ENCODE results near the gene ITIH5.

ITIH5 gene

DNA sequence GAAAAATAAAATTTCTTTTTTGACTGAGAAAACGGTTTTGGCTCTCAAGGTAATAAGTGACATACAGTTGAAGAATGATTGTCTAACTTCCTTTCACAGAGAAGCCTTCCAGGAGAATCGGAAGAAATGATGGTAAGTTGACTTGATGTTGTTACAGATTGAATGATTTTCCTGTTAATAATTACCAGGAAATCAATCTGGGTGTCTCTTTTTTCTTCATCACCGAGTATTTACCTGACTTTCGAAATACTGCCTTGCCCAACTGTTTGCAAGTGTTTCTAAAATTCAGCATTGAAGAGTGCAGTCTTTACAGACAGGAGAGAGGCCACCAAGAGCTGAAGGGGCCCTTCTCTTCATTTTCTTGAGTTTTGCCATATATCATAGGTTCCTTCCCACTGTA lies 40.3 kb upstream of the ITIH5 start:
- no peak overlapping the region for H3K4me3 ChIP-seq (ENCODE audit: low read depth, low read length)
- no peak for DNase-seq (ENCODE audit: low read depth)
- TF ChIP-seq, protein P1, sequence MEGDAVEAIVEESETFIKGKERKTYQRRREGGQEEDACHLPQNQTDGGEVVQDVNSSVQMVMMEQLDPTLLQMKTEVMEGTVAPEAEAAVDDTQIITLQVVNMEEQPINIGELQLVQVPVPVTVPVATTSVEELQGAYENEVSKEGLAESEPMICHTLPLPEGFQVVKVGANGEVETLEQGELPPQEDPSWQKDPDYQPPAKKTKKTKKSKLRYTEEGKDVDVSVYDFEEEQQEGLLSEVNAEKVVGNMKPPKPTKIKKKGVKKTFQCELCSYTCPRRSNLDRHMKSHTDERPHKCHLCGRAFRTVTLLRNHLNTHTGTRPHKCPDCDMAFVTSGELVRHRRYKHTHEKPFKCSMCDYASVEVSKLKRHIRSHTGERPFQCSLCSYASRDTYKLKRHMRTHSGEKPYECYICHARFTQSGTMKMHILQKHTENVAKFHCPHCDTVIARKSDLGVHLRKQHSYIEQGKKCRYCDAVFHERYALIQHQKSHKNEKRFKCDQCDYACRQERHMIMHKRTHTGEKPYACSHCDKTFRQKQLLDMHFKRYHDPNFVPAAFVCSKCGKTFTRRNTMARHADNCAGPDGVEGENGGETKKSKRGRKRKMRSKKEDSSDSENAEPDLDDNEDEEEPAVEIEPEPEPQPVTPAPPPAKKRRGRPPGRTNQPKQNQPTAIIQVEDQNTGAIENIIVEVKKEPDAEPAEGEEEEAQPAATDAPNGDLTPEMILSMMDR (IDR thresholded peaks at IDR 0.05; ENCODE audit: low read depth, low read length): no peak
- TF ChIP-seq POLR2A (IDR thresholded peaks at IDR 0.05; ENCODE audit: extremely low read depth, insufficient read length): no peak
- TF ChIP-seq, protein P2, sequence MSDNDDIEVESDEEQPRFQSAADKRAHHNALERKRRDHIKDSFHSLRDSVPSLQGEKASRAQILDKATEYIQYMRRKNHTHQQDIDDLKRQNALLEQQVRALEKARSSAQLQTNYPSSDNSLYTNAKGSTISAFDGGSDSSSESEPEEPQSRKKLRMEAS (IDR thresholded peaks at IDR 0.05; ENCODE audit: low read depth, low read length): no peak
- TF ChIP-seq MYC (IDR thresholded peaks at IDR 0.05; ENCODE audit: low read depth, low read length): no peak

DNA sequence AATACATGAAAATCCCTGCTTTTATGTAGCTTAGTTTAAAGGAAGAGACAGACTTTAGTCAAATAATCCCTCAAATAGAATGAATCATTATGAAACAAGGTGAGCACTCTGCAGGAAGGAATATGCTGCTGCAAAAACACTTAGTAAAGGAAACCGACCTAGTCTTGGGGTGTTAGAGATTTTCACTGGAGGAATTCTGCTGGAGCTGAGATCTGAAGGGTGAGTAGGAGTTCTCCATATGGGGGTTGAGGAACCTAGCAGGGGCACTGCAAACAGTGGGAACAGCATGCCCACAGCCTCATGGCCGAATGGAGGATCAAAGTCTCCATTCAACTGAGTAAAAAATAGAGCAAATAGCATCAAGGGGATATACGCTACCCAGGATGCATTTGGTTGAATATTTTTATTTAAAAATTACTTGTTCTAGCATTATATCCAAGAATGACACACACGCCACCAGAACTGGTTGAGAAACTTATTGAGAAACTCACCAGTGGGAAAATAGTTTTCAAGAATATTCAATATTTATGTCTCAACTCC lies 39.8 kb upstream of the ITIH5 start:
- no peak for TF ChIP-seq POLR2A (IDR thresholded peaks at IDR 0.05; ENCODE audit: extremely low read depth, insufficient read length)
- TF ChIP-seq, protein P2 (IDR thresholded peaks at IDR 0.05; ENCODE audit: low read depth, low read length): no peak
- no peak for DNase-seq (ENCODE audit: low read depth)

DNA sequence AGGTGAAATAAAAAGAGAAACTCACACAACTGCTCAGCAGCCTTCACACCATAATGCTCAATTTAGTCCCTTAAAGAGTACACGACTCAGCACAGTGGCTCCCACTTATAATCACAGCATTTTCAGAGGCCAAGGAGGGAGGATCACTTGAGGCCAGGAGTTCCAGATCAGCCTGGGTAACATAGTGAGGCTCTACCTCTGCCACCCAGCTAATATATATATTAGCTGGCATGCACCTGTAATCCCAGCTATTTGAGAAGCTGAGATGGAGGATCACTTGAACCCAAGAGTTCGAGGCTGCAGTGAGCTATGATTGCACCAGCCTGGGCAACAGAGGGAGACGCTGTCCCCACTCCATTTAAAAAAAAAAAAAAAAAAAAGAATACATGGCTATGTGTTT lies 38.6 kb upstream of the ITIH5 start:
- no peak overlapping the region for H3K4me3 ChIP-seq (ENCODE audit: low read depth, low read length)
- TF ChIP-seq, protein P1 (IDR thresholded peaks at IDR 0.05; ENCODE audit: low read depth, low read length): no peak
- no peak for TF ChIP-seq POLR2A (IDR thresholded peaks at IDR 0.05; ENCODE audit: extremely low read depth, insufficient read length)
- no peak for TF ChIP-seq MYC (IDR thresholded peaks at IDR 0.05; ENCODE audit: low read depth, low read length)
- TF ChIP-seq, protein P2 (IDR thresholded peaks at IDR 0.05; ENCODE audit: low read depth, low read length): no peak
- no peak for DNase-seq (ENCODE audit: low read depth)

More for the DNA sequence above, 39.8 kb upstream of the ITIH5 start:
- no peak overlapping the region for H3K4me3 ChIP-seq (ENCODE audit: low read depth, low read length)

DNA sequence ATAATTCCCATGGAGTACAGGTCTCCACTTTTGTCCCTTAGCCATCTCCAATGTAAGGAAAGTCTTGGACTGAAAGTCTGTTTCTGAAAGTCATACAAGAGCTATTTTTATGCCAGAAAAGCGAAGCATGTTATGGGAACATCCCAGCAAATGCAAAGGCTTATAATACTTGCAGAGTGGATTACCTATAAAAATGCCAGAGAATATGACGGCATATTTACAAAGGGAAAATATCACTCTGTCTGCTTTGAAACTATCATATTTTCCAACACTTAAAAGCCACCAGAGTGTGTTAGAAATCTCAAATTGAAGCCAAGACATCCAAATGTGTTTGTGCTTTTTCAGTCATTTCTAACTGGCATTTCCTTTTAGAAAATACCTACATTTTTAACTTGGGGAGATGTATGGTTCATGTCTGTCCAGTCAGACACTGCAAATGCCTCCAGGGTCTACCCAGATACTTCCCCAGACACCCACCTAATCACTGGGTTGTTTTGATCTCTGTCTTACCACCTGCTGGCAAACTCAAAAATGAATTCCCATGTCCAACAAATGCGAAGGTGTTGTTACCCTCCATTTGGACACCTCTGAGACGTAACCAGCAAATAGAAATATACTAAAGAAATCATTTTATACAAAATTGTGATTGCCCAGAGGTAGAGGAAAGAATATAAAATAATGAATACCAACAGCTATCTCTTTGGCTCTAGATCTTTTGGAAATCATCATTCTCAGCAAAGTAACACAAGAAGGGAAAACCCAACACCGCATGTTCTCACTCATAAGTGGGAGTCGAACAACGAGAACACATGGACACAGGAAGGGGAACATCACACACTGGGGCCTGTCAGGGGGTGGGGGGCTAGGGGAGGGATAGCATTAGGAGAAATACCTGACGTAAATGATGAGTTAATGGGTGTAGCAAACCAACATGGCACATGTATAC lies 37.6 kb upstream of the ITIH5 start:
- TF ChIP-seq MYC (IDR thresholded peaks at IDR 0.05; ENCODE audit: low read depth, low read length): no peak
- TF ChIP-seq, protein P2 (IDR thresholded peaks at IDR 0.05; ENCODE audit: low read depth, low read length): no peak
- TF ChIP-seq, protein P1 (IDR thresholded peaks at IDR 0.05; ENCODE audit: low read depth, low read length): no peak
- no peak for TF ChIP-seq POLR2A (IDR thresholded peaks at IDR 0.05; ENCODE audit: extremely low read depth, insufficient read length)
- H3K4me3 ChIP-seq (ENCODE audit: low read depth, low read length): no peak overlapping the region
- no peak for DNase-seq (ENCODE audit: low read depth)

DNA sequence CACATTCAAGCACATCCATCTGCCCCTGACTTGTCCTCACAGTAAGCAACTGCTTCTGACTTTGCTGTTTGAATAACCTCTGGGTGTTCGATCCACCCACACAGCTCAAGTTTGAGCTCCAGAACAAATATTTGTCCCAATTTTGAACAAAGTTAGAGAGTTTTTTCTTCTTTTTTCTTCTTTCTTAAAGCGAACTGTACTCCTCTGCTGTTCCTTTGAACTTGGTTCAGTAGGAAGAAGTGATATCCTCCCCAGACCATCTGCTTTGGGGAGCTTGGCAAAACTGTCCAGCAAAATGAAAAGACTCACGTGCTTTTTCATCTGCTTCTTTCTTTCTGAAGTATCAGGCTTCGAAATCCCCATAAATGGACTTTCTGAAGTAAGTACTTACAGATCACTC lies 36.4 kb upstream of the ITIH5 start, which contains the start of gene ITIH2:
ITIH2 (plus strand) TSS at position 177 of the 400 bp plus-strand sequence; CDS start at position 296, 119 bp downstream.
- no peak within 1 kb of the TSS for H3K4me3 ChIP-seq (ENCODE audit: low read depth, low read length)
- TF ChIP-seq, protein P1 (IDR thresholded peaks at IDR 0.05; ENCODE audit: low read depth, low read length): no peak
- TF ChIP-seq, protein P2 (IDR thresholded peaks at IDR 0.05; ENCODE audit: low read depth, low read length): no peak
- TF ChIP-seq MYC (IDR thresholded peaks at IDR 0.05; ENCODE audit: low read depth, low read length) (no peak), POLR2A (IDR thresholded peaks at IDR 0.05; ENCODE audit: extremely low read depth, insufficient read length) (no peak)
- DNase-seq (ENCODE audit: low read depth): no peak

All from NB4 (cell line).